Astrocyte of the spinal cord (primary cell): ENCODE results near the gene FMO3.

Source experiments
- DNase-seq: peaks from one replicate; pipeline ENCODE4 v3.0.0; 2011; ENCODE audit warnings: low read depth, low spot score
- H3K4me3 ChIP-seq: 2 replicates; pipeline ENCODE4 v1.5.1; 2011; ENCODE audit warnings: low read depth, mild to moderate bottlenecking, low read length, moderate library complexity
- CTCF ChIP-seq: IDR thresholded peaks from 2 replicates; pipeline ENCODE4 v1.5.1; 2012; ENCODE audit warnings: low read depth, mild to moderate bottlenecking, low read length, inconsistent platforms
- in situ Hi-C: cut with HindIII; loops from 2 replicates; pipeline ENCODE4 v1.10.0; 2017; ENCODE audit warnings: low sequenced_read_pairs

Gene FMO3

GRCh38 chr1:171159148-171159547, 68.4 kb downstream of the FMO3 start:
- in situ Hi-C loops: no loop called here
- no peak overlapping the region for H3K4me3 ChIP-seq
- DNase-seq: no peak
- TF ChIP-seq CTCF: no peak

GRCh38 chr1:171160211-171160610, 69.5 kb downstream of the FMO3 start:
- TF ChIP-seq CTCF: no peak
- no peak overlapping the region for H3K4me3 ChIP-seq
- in situ Hi-C loops: no loop called here
- DNase-seq: no peak

GRCh38 chr1:171160639-171161354, 70.1 kb downstream of the FMO3 start:
- in situ Hi-C loops: no loop called here
- DNase-seq: no peak
- TF ChIP-seq CTCF: no peak
- no peak overlapping the region for H3K4me3 ChIP-seq

- TF ChIP-seq CTCF: no peak
- no peak for DNase-seq
- no peak overlapping the region for H3K4me3 ChIP-seq
- in situ Hi-C loops: no loop called here
These were observed 70.7 kb downstream of the FMO3 start for GRCh38 chr1:171161431-171161830.

- no peak for DNase-seq
- in situ Hi-C loops: no loop called here
- no peak overlapping the region for H3K4me3 ChIP-seq
- TF ChIP-seq CTCF: no peak
These were observed 75.7 kb downstream of the FMO3 start for GRCh38 chr1:171166361-171166760.
